H1 (cell line): ENCODE results near the gene EPN2. TPM values are rescaled to one million over a fixed set of nuclear protein-coding genes. Genes with fewer than 3 reads are reported as not detected.
"Not testable (repeated sequence)": the region's sequence is repeated elsewhere in the genome, so short reads cannot be mapped to it uniquely, and the experiment has no call there.

Experiments
- CTCF ChIA-PET: fragments of 300-600 bp; sonication (Branson Sonifier 250); formaldehyde crosslinking; loops from one replicate; lab custom pipeline; 2021; ENCODE audit not compliant: partially characterized antibody; lab: Charles Lee
- POLR2A ChIA-PET: fragments of 300-600 bp; sonication (Branson Sonifier 250); formaldehyde crosslinking; loops from one replicate; lab custom pipeline; 2021; ENCODE audit warnings: inconsistent platforms; ENCODE audit not compliant: partially characterized antibody; lab: Charles Lee
- DNase-seq, 2 experiments: peaks; one replicate each; pipeline versions ENCODE4 v3.0.0 to v3.0.0-alpha.2; 2010 to 2022; ENCODE audit warnings: low spot score in 2 of 2, low read depth in 1 of 2, mixed read lengths in 1 of 2
- FAIRE-seq: peaks from 2 replicates; lab custom pipeline; 2011; peaks lifted over from hg19 to GRCh38; lab: Jason Lieb, UNC
- H2AFZ ChIP-seq: 2 replicates; pipeline ENCODE4 v1.8.1; 2012; ENCODE audit warnings: low read length, inconsistent platforms
- H2AK5ac ChIP-seq: 2 replicates; pipeline ENCODE4 v1.6.1; 2013; ENCODE audit warnings: low read depth, low read length
- H2BK120ac ChIP-seq: replicated peaks from 2 replicates; pipeline ENCODE3; 2013; ENCODE audit warnings: low read depth, low read length, inconsistent platforms
- H2BK12ac ChIP-seq: 2 replicates; pipeline ENCODE4 v1.6.1; 2013; ENCODE audit warnings: low read depth, low read length
- H2BK15ac ChIP-seq: 2 replicates; pipeline ENCODE4 v1.6.1; 2013; ENCODE audit warnings: low read length
- H2BK20ac ChIP-seq: 2 replicates; pipeline ENCODE4 v1.6.1; 2013; ENCODE audit warnings: low read length
- H2BK5ac ChIP-seq: 2 replicates; pipeline ENCODE4 v1.6.1; 2013; ENCODE audit warnings: low read depth, low read length
- H3K14ac ChIP-seq: 2 replicates; pipeline ENCODE4 v1.6.1; 2013; ENCODE audit warnings: inconsistent platforms; ENCODE audit not compliant: insufficient read length
- H3K18ac ChIP-seq: 2 replicates; pipeline ENCODE4 v1.6.1; 2013; ENCODE audit warnings: low read length; ENCODE audit errors: extremely low read depth
- H3K23ac ChIP-seq: 2 replicates; pipeline ENCODE4 v1.6.1; 2013; ENCODE audit warnings: inconsistent platforms; ENCODE audit not compliant: insufficient read length
- H3K23me2 ChIP-seq: 2 replicates; pipeline ENCODE4 v1.6.1; 2013; ENCODE audit warnings: low read depth, low read length
- H3K27ac ChIP-seq: 2 replicates; pipeline ENCODE4 v1.6.1; 2011; ENCODE audit warnings: low read depth, low read length, inconsistent platforms
- H3K27me3 ChIP-seq, 4 experiments: replicated peaks in 1 of 4; 1 replicate in 1 of 4; 2 replicates in 3 of 4; pipeline versions ENCODE4 v1.6.1 to v1.8.1; 2011 to 2013; ENCODE audit warnings: low read length in 3 of 4, mild to moderate bottlenecking in 3 of 4, inconsistent platforms in 2 of 4, mixed read lengths in 2 of 4, moderate library complexity in 1 of 4; ENCODE audit not compliant: control insufficient read depth in 3 of 4, insufficient read depth in 3 of 4; ENCODE audit errors: extremely low read depth in 1 of 4
- H3K36me3 ChIP-seq, 4 experiments: 2 replicates each; pipeline versions ENCODE4 v1.6.1 to v1.8.1; 2011 to 2013; ENCODE audit warnings: mild to moderate bottlenecking in 4 of 4, low read length in 3 of 4, moderate library complexity in 2 of 4, control low read depth in 1 of 4, inconsistent platforms in 1 of 4; ENCODE audit not compliant: insufficient read depth in 4 of 4, control insufficient read depth in 2 of 4
- H3K4ac ChIP-seq: replicated peaks from 2 replicates; pipeline ENCODE3; 2013; ENCODE audit warnings: low read length, low read depth, mixed read lengths, inconsistent platforms; ENCODE audit not compliant: insufficient read length
- H3K4me1 ChIP-seq, 4 experiments: replicated peaks in 1 of 4; 1 replicate in 1 of 4; 2 replicates in 3 of 4; pipeline versions ENCODE4 v1.6.1 to v1.8.1; 2011 to 2013; ENCODE audit warnings: low read length in 3 of 4, inconsistent platforms in 2 of 4, mixed read lengths in 1 of 4; ENCODE audit not compliant: insufficient read depth in 4 of 4, control insufficient read depth in 3 of 4
- H3K4me2 ChIP-seq, 2 experiments: 2 replicates each; pipeline versions ENCODE4 v1.6.1 to v1.8.1; 2011 to 2013; ENCODE audit warnings: low read depth in 2 of 2, low read length in 2 of 2, control low read depth in 1 of 2, inconsistent platforms in 1 of 2, mild to moderate bottlenecking in 1 of 2; ENCODE audit not compliant: insufficient read depth in 1 of 2
- H3K4me3 ChIP-seq, 4 experiments: fragments of 200-600, 300-600 bp in 1 of 4; sonication (generic), shearing (Covaris generic), sonication (Bioruptor Twin) in 1 of 4; 2 replicates each; pipeline versions ENCODE4 v1.5.1 to v1.8.1; 2011 to 2016; ENCODE audit warnings: low read length in 4 of 4, low read depth in 3 of 4, control low read depth in 2 of 4, inconsistent platforms in 2 of 4, mild to moderate bottlenecking in 2 of 4, mixed read lengths in 1 of 4, moderate library complexity in 1 of 4; ENCODE audit not compliant: insufficient read depth in 2 of 4; ENCODE audit errors: extremely low read depth in 1 of 4
- H3K56ac ChIP-seq: replicated peaks from 2 replicates; pipeline ENCODE3; 2013; ENCODE audit warnings: low read depth, mild to moderate bottlenecking, mixed read lengths, low read length, inconsistent platforms; ENCODE audit not compliant: insufficient read length
- H3K79me1 ChIP-seq: 2 replicates; pipeline ENCODE4 v1.6.1; 2013; ENCODE audit warnings: low read depth, low read length, control low read depth
- H3K79me2 ChIP-seq, 2 experiments: 2 replicates each; pipeline versions ENCODE4 v1.6.1 to v1.8.1; 2012 to 2013; ENCODE audit warnings: low read length in 2 of 2, mild to moderate bottlenecking in 2 of 2, inconsistent platforms in 1 of 2; ENCODE audit not compliant: insufficient read depth in 2 of 2, control insufficient read depth in 1 of 2
- H3K9ac ChIP-seq, 4 experiments: replicated peaks in 1 of 4; 1 replicate in 1 of 4; 2 replicates in 3 of 4; pipeline versions ENCODE4 v1.6.1 to v1.8.1; 2011 to 2013; ENCODE audit warnings: low read depth in 3 of 4, low read length in 3 of 4, control low read depth in 2 of 4, mild to moderate bottlenecking in 2 of 4, moderate library complexity in 2 of 4, inconsistent platforms in 1 of 4; ENCODE audit errors: extremely low read depth in 1 of 4
- H3K9me3 ChIP-seq, 2 experiments: 2 replicates each; pipeline versions ENCODE4 v1.6.1 to v1.8.1; 2012 to 2013; ENCODE audit warnings: mild to moderate bottlenecking in 2 of 2, moderate library complexity in 2 of 2, control low read depth in 1 of 2, inconsistent platforms in 1 of 2, low read depth in 1 of 2, low read length in 1 of 2, mixed read lengths in 1 of 2; ENCODE audit not compliant: insufficient read depth in 2 of 2
- H4K20me1 ChIP-seq, 2 experiments: replicated peaks in 1 of 2; 2 replicates each; pipeline versions ENCODE3 to v1.8.1; 2011 to 2013; ENCODE audit warnings: inconsistent platforms in 2 of 2, low read length in 2 of 2, mild to moderate bottlenecking in 1 of 2; ENCODE audit not compliant: insufficient read depth in 2 of 2, control insufficient read depth in 1 of 2
- H4K5ac ChIP-seq: 2 replicates; pipeline ENCODE4 v1.6.1; 2013; ENCODE audit warnings: low read length, low read depth, mixed read lengths, inconsistent platforms; ENCODE audit not compliant: insufficient read length
- H4K8ac ChIP-seq: 2 replicates; pipeline ENCODE4 v1.8.0; 2013; ENCODE audit warnings: mild to moderate bottlenecking, moderate library complexity, low read length, inconsistent platforms; ENCODE audit not compliant: insufficient read depth; ENCODE audit errors: extremely low read depth
- H4K91ac ChIP-seq: replicated peaks from 2 replicates; pipeline ENCODE3; 2013; ENCODE audit warnings: low read length, mixed read lengths, inconsistent platforms; ENCODE audit not compliant: insufficient read length
- BCL11A ChIP-seq, 2 experiments: IDR thresholded peaks; one replicate each; pipeline ENCODE4 v1.6.1; 2011; ENCODE audit warnings: low read depth in 2 of 2, low read length in 2 of 2, mild to moderate bottlenecking in 2 of 2
- CHD1 ChIP-seq: IDR thresholded peaks from 2 replicates; pipeline ENCODE4 v1.6.1; 2012; ENCODE audit warnings: low read depth, low read length, improper control_type of control experiment
- EGR1 ChIP-seq: IDR thresholded peaks from 2 replicates; pipeline ENCODE4 v1.6.1; 2011; ENCODE audit warnings: low read depth, low read length, borderline replicate concordance
- GABPA ChIP-seq: IDR thresholded peaks from 2 replicates; pipeline ENCODE4 v1.6.1; 2011; ENCODE audit warnings: mild to moderate bottlenecking, low read length, moderate library complexity, borderline replicate concordance; ENCODE audit not compliant: insufficient read depth
- KDM4A ChIP-seq: IDR thresholded peaks from one replicate; pipeline ENCODE4 v1.7.1; 2012; ENCODE audit warnings: low read depth, mild to moderate bottlenecking, moderate library complexity, low read length, inconsistent platforms; ENCODE audit not compliant: severe bottlenecking
- RFX5 ChIP-seq: IDR thresholded peaks from 2 replicates; pipeline ENCODE4 v1.6.1; 2011; ENCODE audit warnings: low read depth, low read length, improper control_type of control experiment, borderline replicate concordance
- SP2 ChIP-seq: IDR thresholded peaks from 2 replicates; pipeline ENCODE4 v1.6.1; 2012; ENCODE audit warnings: mild to moderate bottlenecking, low read length, inconsistent platforms
- TCF12 ChIP-seq: IDR thresholded peaks from 2 replicates; pipeline ENCODE4 v1.6.1; 2011; ENCODE audit warnings: low read depth, mild to moderate bottlenecking, low read length
- WGBS, 2 experiments: shearing (Covaris generic) in 1 of 2; methylation state at CpG; one replicate each; pipeline versions ENCODE4 v1.1.6 to v1.1.7; 2013 to 2015; ENCODE audit warnings: low lambda C conversion rate in 2 of 2, mixed read lengths in 2 of 2, inconsistent platforms in 1 of 2, low coverage in 1 of 2, missing lambda C conversion rate in 1 of 2; ENCODE audit not compliant: insufficient replicate concordance in 2 of 2, insufficient coverage in 1 of 2, insufficient read length in 1 of 2; ENCODE audit errors: extremely low coverage in 1 of 2, missing lambda C conversion rate in 1 of 2; 5-methylcytosine and 5-hydroxymethylcytosine counted together
- polyA plus RNA-seq, 7 experiments: library from polyadenylated mRNA; depleted of rRNA in 3 of 7; stranded (reverse) in 5 of 7; unstranded in 2 of 7; fragments of >200 nt in 5 of 7; fragments of 200-250 nt in 2 of 7; gene quantifications; 1 replicate in 5 of 7; 2 replicates in 1 of 7; 4 replicates in 1 of 7; pipeline versions ENCODE4 v1.2.1 to v1.2.3, GENCODE V29; 2011 to 2013; ENCODE audit warnings: missing spikeins in 2 of 7, mixed read lengths in 2 of 7
- total RNA-seq: library from RNA; stranded (reverse); fragmentation: NEBNext Ultra II Directional; extraction: Animal tissue kit (Norgen Biotek cat#: 25700); gene quantifications from 2 replicates; pipeline ENCODE4 v1.2.1, GENCODE V29; 2021

EPN2 gene
- total and polyA plus RNA-seq, 2 of the 8 experiments (the other 6 are each of a cell fraction or from before 2014, with no cell fraction given): 28.7 to 55.8 TPM

DNA sequence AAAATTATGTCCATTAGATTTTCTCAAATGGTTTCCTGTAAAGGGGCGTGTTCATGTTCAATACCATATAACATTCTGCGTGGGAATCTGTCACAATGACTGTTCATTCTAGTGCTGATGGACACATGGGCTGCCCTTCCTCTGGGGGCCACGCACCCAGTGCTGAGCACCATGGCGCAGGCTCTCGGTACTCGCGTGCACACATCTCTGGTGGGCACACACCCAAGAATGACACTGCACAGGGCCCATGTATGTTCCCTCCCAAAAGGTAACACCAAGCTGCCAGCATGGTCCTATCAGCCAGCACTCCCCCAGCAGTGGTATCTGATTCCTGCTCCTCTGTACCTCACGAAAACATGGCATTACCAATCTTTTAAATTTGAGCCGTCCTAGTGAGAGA lies 111.6 kb downstream of the EPN2 start (continued):
- TF ChIP-seq CHD1 (no peak), KDM4A (no peak), GABPA (no peak), SP2 (no peak), EGR1 (no peak), RFX5 (no peak), TCF12 (no peak), BCL11A (IDR thresholded peaks at IDR 0.05; ENCODE audit: low read depth in 2 of 2, low read length in 2 of 2) (no peak)
- TF ChIP-seq, all 59 proteins: peak for 0

DNA sequence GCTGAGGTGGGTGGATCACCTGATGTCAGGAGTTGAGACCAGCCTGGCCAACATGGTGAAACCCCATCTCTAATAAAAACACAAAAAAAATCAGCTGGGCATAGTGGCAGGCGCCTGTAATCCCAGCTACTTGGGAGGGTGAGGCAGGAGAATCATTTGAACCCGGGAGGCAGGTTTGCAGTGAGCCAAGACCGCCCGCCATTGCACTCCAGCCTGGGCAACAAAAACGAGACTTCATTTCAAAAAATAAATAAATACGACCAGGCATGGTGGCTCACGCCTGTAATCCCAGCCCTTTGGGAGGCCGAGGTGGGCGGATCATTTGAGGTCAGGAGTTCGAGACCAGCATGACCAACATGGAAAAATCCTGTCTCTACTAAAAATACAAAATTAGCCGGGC lies 116.2 kb downstream of the EPN2 start:
- not testable (repeated sequence) for DNase-seq, H2BK120ac ChIP-seq, H4K5ac ChIP-seq, H2BK20ac ChIP-seq, H3K4ac ChIP-seq, H3K23ac ChIP-seq, H3K79me1 ChIP-seq, H4K20me1 ChIP-seq, H2AFZ ChIP-seq, H4K91ac ChIP-seq, H3K14ac ChIP-seq, H4K8ac ChIP-seq, H3K27me3 ChIP-seq, H3K23me2 ChIP-seq, H2BK12ac ChIP-seq, H3K9me3 ChIP-seq, H3K4me3 ChIP-seq, H3K79me2 ChIP-seq, H2AK5ac ChIP-seq, H3K9ac ChIP-seq, H2BK5ac ChIP-seq, H2BK15ac ChIP-seq, H3K4me1 ChIP-seq, FAIRE-seq, H3K4me2 ChIP-seq, H3K56ac ChIP-seq, H3K36me3 ChIP-seq, H3K18ac ChIP-seq, H3K27ac ChIP-seq
- CTCF ChIA-PET: interaction anchor here (0.6 to 3.3 kb wide), 7 partner anchors 10 to 394 kb away, joined by 3 to 11 read pairs (median 4); partner anchors contain the start of gene B9D1
- POLR2A ChIA-PET: interaction anchor here (1.4 kb wide), 1 partner anchor 15 kb away, joined by 5 read pairs; no protein-coding TSS in a partner anchor
- 97% methylated on average over 10 of the region's 11 CpGs; no CpG with 5 or more reads in 1 of the 2 experiments for WGBS, 2 experiments
